GM18498 (cell line): Measurements from ENCODE around the gene UNC119B.
"Not testable (repeated sequence)": the region's sequence is repeated elsewhere in the genome, so short reads cannot be mapped to it uniquely, and the experiment has no call there.

Source experiments
- ATAC-seq: cut with Tn5 transposase; IDR thresholded peaks from one replicate; pipeline ENCODE4 v1.9.1; 2021; ENCODE audit warnings: mild to moderate bottlenecking, moderate library complexity; ENCODE audit not compliant: unreplicated experiment

Gene UNC119B

GRCh38 chr12:120718055-120718454 lies 7.8 kb downstream of the UNC119B start:
- ATAC-seq = no peak

- no peak for ATAC-seq
Observed at GRCh38 chr12:120719072-120719471, 8.8 kb downstream of the UNC119B start.

GRCh38 chr12:120719496-120720233 lies 9.4 kb downstream of the UNC119B start:
- no peak for ATAC-seq

- ATAC-seq = no peak
Observed at GRCh38 chr12:120720234-120720986, 10.2 kb downstream of the UNC119B start.

- ATAC-seq = no peak
Observed at GRCh38 chr12:120720987-120721801, 10.9 kb downstream of the UNC119B start.

- ATAC-seq = no peak
Observed at GRCh38 chr12:120721866-120722265, 11.6 kb downstream of the UNC119B start.

GRCh38 chr12:120722784-120723183 lies 12.5 kb downstream of the UNC119B start:
- no peak for ATAC-seq

GRCh38 chr12:120724720-120725119 lies 14.5 kb downstream of the UNC119B start:
- ATAC-seq = no peak

GRCh38 chr12:120725151-120725658 lies 14.9 kb downstream of the UNC119B start:
- ATAC-seq = no peak

GRCh38 chr12:120725659-120726509 lies 15.6 kb downstream of the UNC119B start, which contains the start of gene ACADS:
TSS of gene ACADS (plus strand) at chr12:120725826. CDS start at chr12:120725886, 60 bp downstream.
- ATAC-seq = peak; percentile 97

- ATAC-seq = no peak
Observed at GRCh38 chr12:120726510-120726793, 16.2 kb downstream of the UNC119B start.

- ATAC-seq = no peak
Observed at GRCh38 chr12:120726961-120727360, 16.7 kb downstream of the UNC119B start.

- not testable (repeated sequence) for ATAC-seq
Observed at GRCh38 chr12:120732198-120732597, 21.9 kb downstream of the UNC119B start.

- ATAC-seq = no peak
Observed at GRCh38 chr12:120733574-120733973, 23.3 kb downstream of the UNC119B start.

GRCh38 chr12:120734210-120734609 lies 24.0 kb downstream of the UNC119B start:
- no peak for ATAC-seq

- ATAC-seq = no peak
Observed at GRCh38 chr12:120735181-120735580, 24.9 kb downstream of the UNC119B start.

GRCh38 chr12:120736404-120737331 lies 26.4 kb downstream of the UNC119B start:
- no peak for ATAC-seq

- no peak for ATAC-seq
Observed at GRCh38 chr12:120737557-120738251, 27.4 kb downstream of the UNC119B start.
